ACC112 (cell line): ENCODE data around the gene DNMT3A.

Source experiments
- H2AFZ ChIP-seq: fragments of 200-600 bp; sonication (generic); one replicate; pipeline ENCODE4 v1.6.0; 2017; ENCODE audit warnings: antibody characterized with exemption, low read length; ENCODE audit not compliant: unreplicated experiment
- H3K27ac ChIP-seq: fragments of 200-600 bp; sonication (generic); 2 replicates; pipeline ENCODE4 v1.5.1; 2014; ENCODE audit warnings: low read depth, mild to moderate bottlenecking, antibody characterized with exemption, low read length, moderate library complexity
- H3K27me3 ChIP-seq: fragments of 200-600 bp; sonication (generic); 2 replicates; pipeline ENCODE4 v1.6.1; 2014; ENCODE audit warnings: mild to moderate bottlenecking, antibody characterized with exemption, low read length, moderate library complexity, mixed read lengths; ENCODE audit not compliant: insufficient read depth
- H3K36me3 ChIP-seq: fragments of 200-600 bp; sonication (generic); 2 replicates; pipeline ENCODE4 v1.6.1; 2016; ENCODE audit warnings: mild to moderate bottlenecking, antibody characterized with exemption, low read length, moderate library complexity, mixed read lengths; ENCODE audit not compliant: insufficient read depth
- H3K4me1 ChIP-seq: fragments of 200-600 bp; sonication (generic); one replicate; pipeline ENCODE4 v1.6.1; 2016; ENCODE audit warnings: low read length, mixed read lengths; ENCODE audit not compliant: insufficient read depth, unreplicated experiment, control insufficient read depth
- H3K4me3 ChIP-seq: fragments of 200-600 bp; sonication (generic); 2 replicates; pipeline ENCODE4 v1.5.1; 2014; ENCODE audit warnings: mild to moderate bottlenecking, low read depth, low read length
- H3K79me2 ChIP-seq: fragments of 200-600 bp; sonication (generic); one replicate; pipeline ENCODE4 v1.6.0; 2016; ENCODE audit warnings: low read length; ENCODE audit not compliant: control insufficient read depth, unreplicated experiment, insufficient read depth

The DNMT3A gene

GRCh38 chr2:25362049-25362433, 20.3 kb upstream of the DNMT3A start:
- Histone ChIP-seq H2AFZ (peak overlapping the region; percentile 98), H3K4me3 (peak overlapping the region; percentile 69), H3K27ac (no peak overlapping the region), H3K79me2 (no peaks in the 10 kb centered on the region), H3K4me1 (peaks cover 5% of the 10 kb centered on the region), H3K27me3 (no peaks in the 10 kb centered on the region), H3K36me3 (no peaks in the 10 kb centered on the region)

GRCh38 chr2:25361261-25362048, 19.7 kb upstream of the DNMT3A start:
- Histone ChIP-seq H3K27ac (no peak overlapping the region), H3K79me2 (no peaks in the 10 kb centered on the region), H2AFZ (peak overlapping the region; percentile 45), H3K4me1 (peaks cover 5% of the 10 kb centered on the region), H3K4me3 (peak overlapping the region; percentile 69), H3K27me3 (no peaks in the 10 kb centered on the region), H3K36me3 (no peaks in the 10 kb centered on the region)

GRCh38 chr2:25358836-25359235, 17.1 kb upstream of the DNMT3A start:
- Histone ChIP-seq H3K36me3 (no peaks in the 10 kb centered on the region), H3K4me3 (no peak overlapping the region), H3K27me3 (no peaks in the 10 kb centered on the region), H3K4me1 (peaks cover 5% of the 10 kb centered on the region), H3K27ac (no peak overlapping the region), H3K79me2 (no peaks in the 10 kb centered on the region), H2AFZ (no peak overlapping the region)

- no peak overlapping the region for H3K27ac ChIP-seq
- H3K27me3 ChIP-seq: no peaks in the 10 kb centered on the region
- no peak overlapping the region for H3K4me3 ChIP-seq
- peaks cover 5% of the 10 kb centered on the region for H3K4me1 ChIP-seq
- H3K36me3 ChIP-seq: no peaks in the 10 kb centered on the region
- H2AFZ ChIP-seq: no peak overlapping the region
- no peaks in the 10 kb centered on the region for H3K79me2 ChIP-seq
Measured at GRCh38 chr2:25358249-25358815, 16.6 kb upstream of the DNMT3A start.

GRCh38 chr2:25356088-25356487, 14.4 kb upstream of the DNMT3A start:
- H3K79me2 ChIP-seq: no peaks in the 10 kb centered on the region
- H3K4me3 ChIP-seq: no peak overlapping the region
- H2AFZ ChIP-seq: no peak overlapping the region
- no peaks in the 10 kb centered on the region for H3K4me1 ChIP-seq
- no peak overlapping the region for H3K27ac ChIP-seq
- H3K36me3 ChIP-seq: no peaks in the 10 kb centered on the region
- no peaks in the 10 kb centered on the region for H3K27me3 ChIP-seq

- H3K4me1 ChIP-seq: no peaks in the 10 kb centered on the region
- H3K36me3 ChIP-seq: no peaks in the 10 kb centered on the region
- no peak overlapping the region for H2AFZ ChIP-seq
- no peaks in the 10 kb centered on the region for H3K79me2 ChIP-seq
- H3K27ac ChIP-seq: no peak overlapping the region
- H3K27me3 ChIP-seq: no peaks in the 10 kb centered on the region
- no peak overlapping the region for H3K4me3 ChIP-seq
Measured at GRCh38 chr2:25355270-25355669, 13.5 kb upstream of the DNMT3A start.

- H3K27me3 ChIP-seq: no peaks in the 10 kb centered on the region
- H3K27ac ChIP-seq: no peak overlapping the region
- H3K36me3 ChIP-seq: no peaks in the 10 kb centered on the region
- peaks cover 6% of the 10 kb centered on the region for H3K4me1 ChIP-seq
- no peak overlapping the region for H3K4me3 ChIP-seq
- H2AFZ ChIP-seq: no peak overlapping the region
- H3K79me2 ChIP-seq: no peaks in the 10 kb centered on the region
Measured at GRCh38 chr2:25354116-25354515, 12.4 kb upstream of the DNMT3A start.

GRCh38 chr2:25349397-25349796, 7.7 kb upstream of the DNMT3A start:
- no peak overlapping the region for H3K4me3 ChIP-seq
- H3K79me2 ChIP-seq: no peaks in the 10 kb centered on the region
- no peaks in the 10 kb centered on the region for H3K27me3 ChIP-seq
- no peak overlapping the region for H2AFZ ChIP-seq
- no peak overlapping the region for H3K27ac ChIP-seq
- peaks cover 21% of the 10 kb centered on the region for H3K4me1 ChIP-seq
- H3K36me3 ChIP-seq: no peaks in the 10 kb centered on the region

- H3K4me3 ChIP-seq: no peak overlapping the region
- H3K27ac ChIP-seq: no peak overlapping the region
- H2AFZ ChIP-seq: no peak overlapping the region
Measured at GRCh38 chr2:25347846-25348245, 6.1 kb upstream of the DNMT3A start.

GRCh38 chr2:25347205-25347815, 5.6 kb upstream of the DNMT3A start:
- Histone ChIP-seq H3K36me3 (no peaks in the 10 kb centered on the region), H3K27me3 (no peaks in the 10 kb centered on the region), H3K79me2 (no peaks in the 10 kb centered on the region), H3K4me3 (no peak overlapping the region), H3K4me1 (peaks cover 21% of the 10 kb centered on the region), H2AFZ (no peak overlapping the region), H3K27ac (no peak overlapping the region)

More at GRCh38 chr2:25347846-25348245, 6.1 kb upstream of the DNMT3A start:
- H3K79me2 ChIP-seq: no peaks in the 10 kb centered on the region
- H3K27me3 ChIP-seq: no peaks in the 10 kb centered on the region
- no peaks in the 10 kb centered on the region for H3K36me3 ChIP-seq
- peaks cover 21% of the 10 kb centered on the region for H3K4me1 ChIP-seq
